ENCODE measurements around the gene PLK5.

PLK5 gene

GRCh38 chr19:1579222-1579621 lies 55.3 kb downstream of the PLK5 start:
- Histone ChIP-seq H3K27me3 (ENCODE audit: insufficient read depth, poor library complexity, severe bottlenecking) (no peaks in the 10 kb centered on the region), H3K9me3 (ENCODE audit: severe bottlenecking) (no peaks in the 10 kb centered on the region), H3K27ac (ENCODE audit: poor library complexity, severe bottlenecking) (no peak overlapping the region), H3K36me3 (ENCODE audit: low read depth) (peaks cover 38% of the 10 kb centered on the region), H3K4me1 (ENCODE audit: insufficient read depth, poor library complexity, severe bottlenecking) (no peaks in the 10 kb centered on the region), H3K4me3 (ENCODE audit: severe bottlenecking) (no peak overlapping the region)
- ATAC-seq (ENCODE audit: low read depth), result no peak
- DNase-seq (ENCODE audit: low spot score), result no peak
- no peak for TF ChIP-seq CTCF (IDR thresholded peaks at IDR 0.05; ENCODE audit: poor library complexity, severe bottlenecking)

- Histone ChIP-seq H3K27ac (ENCODE audit: poor library complexity, severe bottlenecking) (no peak overlapping the region), H3K27me3 (ENCODE audit: insufficient read depth, poor library complexity, severe bottlenecking) (no peaks in the 10 kb centered on the region), H3K4me1 (ENCODE audit: insufficient read depth, poor library complexity, severe bottlenecking) (no peaks in the 10 kb centered on the region), H3K36me3 (ENCODE audit: low read depth) (peaks cover 41% of the 10 kb centered on the region), H3K4me3 (ENCODE audit: severe bottlenecking) (no peak overlapping the region), H3K9me3 (ENCODE audit: severe bottlenecking) (no peaks in the 10 kb centered on the region)
- TF ChIP-seq CTCF (IDR thresholded peaks at IDR 0.05; ENCODE audit: poor library complexity, severe bottlenecking), result no peak
- DNase-seq (ENCODE audit: low spot score), result no peak
- no peak for ATAC-seq (ENCODE audit: low read depth)
Measured at GRCh38 chr19:1580382-1580781, 56.5 kb downstream of the PLK5 start.

- no peaks in the 10 kb centered on the region for H3K4me1 ChIP-seq (ENCODE audit: insufficient read depth, poor library complexity, severe bottlenecking)
- H3K27ac ChIP-seq (ENCODE audit: poor library complexity, severe bottlenecking), result no peak overlapping the region
- ATAC-seq (ENCODE audit: low read depth) (no peak), DNase-seq (ENCODE audit: low spot score) (no peak)
- H3K4me3 ChIP-seq (ENCODE audit: severe bottlenecking), result no peak overlapping the region
- H3K27me3 ChIP-seq (ENCODE audit: insufficient read depth, poor library complexity, severe bottlenecking), result no peaks in the 10 kb centered on the region
- no peak for TF ChIP-seq CTCF (IDR thresholded peaks at IDR 0.05; ENCODE audit: poor library complexity, severe bottlenecking)
- H3K9me3 ChIP-seq (ENCODE audit: severe bottlenecking), result no peaks in the 10 kb centered on the region
- H3K36me3 ChIP-seq (ENCODE audit: low read depth), result peaks cover 43% of the 10 kb centered on the region
Measured at GRCh38 chr19:1580957-1581356, 57.1 kb downstream of the PLK5 start.

GRCh38 chr19:1582201-1582600 lies 58.3 kb downstream of the PLK5 start:
- no peak for ATAC-seq (ENCODE audit: low read depth)
- Histone ChIP-seq H3K4me3 (ENCODE audit: severe bottlenecking) (no peak overlapping the region), H3K27ac (ENCODE audit: poor library complexity, severe bottlenecking) (no peak overlapping the region), H3K4me1 (ENCODE audit: insufficient read depth, poor library complexity, severe bottlenecking) (no peaks in the 10 kb centered on the region), H3K27me3 (ENCODE audit: insufficient read depth, poor library complexity, severe bottlenecking) (no peaks in the 10 kb centered on the region), H3K36me3 (ENCODE audit: low read depth) (peaks cover 45% of the 10 kb centered on the region), H3K9me3 (ENCODE audit: severe bottlenecking) (no peaks in the 10 kb centered on the region)
- no peak for DNase-seq (ENCODE audit: low spot score)
- TF ChIP-seq CTCF (IDR thresholded peaks at IDR 0.05; ENCODE audit: poor library complexity, severe bottlenecking), result no peak

- DNase-seq (ENCODE audit: low spot score) (no peak), ATAC-seq (ENCODE audit: low read depth) (no peak)
- H3K4me3 ChIP-seq (ENCODE audit: severe bottlenecking), result no peak overlapping the region
- no peak for TF ChIP-seq CTCF (IDR thresholded peaks at IDR 0.05; ENCODE audit: poor library complexity, severe bottlenecking)
- H3K36me3 ChIP-seq (ENCODE audit: low read depth), result peaks cover 39% of the 10 kb centered on the region
- no peaks in the 10 kb centered on the region for H3K27me3 ChIP-seq (ENCODE audit: insufficient read depth, poor library complexity, severe bottlenecking)
- no peak overlapping the region for H3K27ac ChIP-seq (ENCODE audit: poor library complexity, severe bottlenecking)
- no peaks in the 10 kb centered on the region for H3K9me3 ChIP-seq (ENCODE audit: severe bottlenecking)
- peaks cover 17% of the 10 kb centered on the region for H3K4me1 ChIP-seq (ENCODE audit: insufficient read depth, poor library complexity, severe bottlenecking)
Measured at GRCh38 chr19:1584500-1585242, 60.8 kb downstream of the PLK5 start.
